A549 (cell line): Measurements from ENCODE around the gene APELA. TPM values are rescaled to one million over a fixed set of nuclear protein-coding genes. Genes with fewer than 3 reads are reported as not detected.

Source experiments
- ATAC-seq, 2 experiments: fragments of 200-7000 bp in 1 of 2; fragments of >200 bp in 1 of 2; cut with Nextera tagmentation in 1 of 2; cut with Tn5 transposase in 1 of 2; 3 replicates each; pipeline versions ENCODE4 v1.8.0 to v1.9.1; 2018 to 2020; ENCODE audit warnings: mild to moderate bottlenecking in 1 of 2, moderate library complexity in 1 of 2
- CTCF ChIA-PET: fragments of 300-600 bp; sonication (Branson Sonifier 250); formaldehyde crosslinking; extraction: SDS; loops from one replicate; lab custom pipeline; 2021; ENCODE audit warnings: antibody characterized with exemption, inconsistent platforms; lab: Yijun Ruan, JAX
- POLR2A ChIA-PET: fragments of 350-600 bp; formaldehyde crosslinking; extraction: SDS; loops from one replicate; lab custom pipeline; 2021; ENCODE audit warnings: antibody characterized with exemption, inconsistent platforms; lab: Yijun Ruan, JAX
- DNase-seq, 2 experiments: peaks; one replicate each; pipeline versions ENCODE4 v3.0.0 to v3.0.0-alpha.2; 2011 to 2016; ENCODE audit warnings: low read depth in 1 of 2, low spot score in 1 of 2
- FAIRE-seq: peaks from 2 replicates; lab custom pipeline; 2011; peaks lifted over from hg19 to GRCh38; lab: Jason Lieb, UNC
- H3K27ac ChIP-seq, 2 experiments: fragments of >200 bp; sonication (Bioruptor Twin); formaldehyde crosslinking; 3 replicates each; pipeline ENCODE4 v1.5.1; 2016 to 2017
- H3K4me1 ChIP-seq: fragments of >200 bp; sonication (Bioruptor Twin); formaldehyde crosslinking; 3 replicates; pipeline ENCODE4 v1.6.1; 2016
- H3K4me2 ChIP-seq: fragments of >200 bp; sonication (Bioruptor Twin); formaldehyde crosslinking; 3 replicates; pipeline ENCODE4 v1.6.1; 2016
- H3K4me3 ChIP-seq: fragments of >200 bp; sonication (Bioruptor Twin); formaldehyde crosslinking; 3 replicates; pipeline ENCODE4 v1.5.1; 2016
- H3K9me3 ChIP-seq: fragments of >200 bp; sonication (Bioruptor Twin); formaldehyde crosslinking; 3 replicates; pipeline ENCODE4 v1.6.1; 2016
- CBX2 ChIP-seq: fragments of 200-600 bp; sonication (generic); IDR thresholded peaks from 2 replicates; pipeline ENCODE4 v1.6.1; 2016; ENCODE audit warnings: low read depth, mild to moderate bottlenecking, borderline replicate concordance
- CBX8 ChIP-seq: fragments of 200-600 bp; sonication (generic); IDR thresholded peaks from 2 replicates; pipeline ENCODE4 v1.6.1; 2016
- CHD4 ChIP-seq: fragments of 200-600 bp; sonication (generic); IDR thresholded peaks from 2 replicates; pipeline ENCODE4 v1.6.1; 2016; ENCODE audit warnings: antibody characterized with exemption, mild to moderate bottlenecking, borderline replicate concordance
- EHF ChIP-seq: fragments of 250-450 bp; sonication (Bioruptor Pico); IDR thresholded peaks from 2 replicates; pipeline ENCODE4 v1.5.0; 2020; ENCODE audit warnings: mild to moderate bottlenecking
- EHMT2 ChIP-seq: fragments of 200-600 bp; sonication (generic); IDR thresholded peaks from 2 replicates; pipeline ENCODE4 v1.6.1; 2016; ENCODE audit warnings: antibody characterized with exemption, low read depth, mild to moderate bottlenecking, moderate library complexity
- EP300 ChIP-seq, 2 experiments: fragments of >200 bp; sonication (Bioruptor Twin); formaldehyde crosslinking; IDR thresholded peaks; 2 replicates in 1 of 2; 3 replicates in 1 of 2; pipeline ENCODE4 v1.6.1; 2016 to 2017
- HDAC2 ChIP-seq: fragments of 200-600 bp; sonication (generic); IDR thresholded peaks from 2 replicates; pipeline ENCODE4 v1.6.1; 2016
- HOXB13 ChIP-seq: fragments of 250-450 bp; sonication (Bioruptor Pico); IDR thresholded peaks from 2 replicates; pipeline ENCODE4 v1.5.0; 2020; ENCODE audit warnings: low read depth, mild to moderate bottlenecking, moderate library complexity
- HOXB5 ChIP-seq: fragments of 250-450 bp; sonication (Bioruptor Pico); IDR thresholded peaks from 2 replicates; pipeline ENCODE4 v1.5.0; 2020; ENCODE audit warnings: mild to moderate bottlenecking, moderate library complexity
- JUNB ChIP-seq: fragments of >200 bp; sonication (Bioruptor Twin); formaldehyde crosslinking; IDR thresholded peaks from 2 replicates; pipeline ENCODE4 v1.6.1; 2016
- KDM5A ChIP-seq: fragments of 200-600 bp; sonication (generic); IDR thresholded peaks from 2 replicates; pipeline ENCODE4 v1.6.1; 2016; ENCODE audit warnings: antibody characterized with exemption, mild to moderate bottlenecking
- MAFK ChIP-seq: fragments of 450-650 bp; IDR thresholded peaks from 2 replicates; pipeline ENCODE4 v1.6.1; 2014; ENCODE audit not compliant: partially characterized antibody
- MAZ ChIP-seq: fragments of 150-350 bp; IDR thresholded peaks from 2 replicates; pipeline ENCODE4 v1.6.1; 2014; ENCODE audit warnings: antibody characterized with exemption, low read depth, low read length, borderline replicate concordance
- NPAS2 ChIP-seq: fragments of 250-450 bp; sonication (Bioruptor Pico); IDR thresholded peaks from 2 replicates; pipeline ENCODE4 v1.8.0; 2022; ENCODE audit warnings: mild to moderate bottlenecking, moderate library complexity, borderline replicate concordance
- POLR2A ChIP-seq: IDR thresholded peaks from 2 replicates; pipeline ENCODE4 v1.6.1; 2012; ENCODE audit warnings: mild to moderate bottlenecking, low read length
- RAD21 ChIP-seq, 2 experiments: fragments of >200 bp in 1 of 2; sonication (Bioruptor Twin) in 1 of 2; formaldehyde crosslinking in 1 of 2; IDR thresholded peaks in 1 of 2; conservative IDR thresholded peaks in 1 of 2; 2 replicates in 1 of 2; 3 replicates in 1 of 2; pipeline ENCODE4 v1.6.1; 2012 to 2018; ENCODE audit warnings: inconsistent platforms in 1 of 2
- RNF2 ChIP-seq: fragments of 200-600 bp; sonication (generic); IDR thresholded peaks from 2 replicates; pipeline ENCODE4 v1.6.1; 2016; ENCODE audit warnings: low read depth, mild to moderate bottlenecking, antibody characterized with exemption, moderate library complexity, borderline replicate concordance
- ZC3H11A ChIP-seq: fragments of 450-650 bp; IDR thresholded peaks from 2 replicates; pipeline ENCODE4 v1.6.1; 2014; ENCODE audit warnings: antibody characterized with exemption, mild to moderate bottlenecking
- ZNF302 ChIP-seq: fragments of 250-450 bp; sonication (Bioruptor Pico); IDR thresholded peaks from 2 replicates; pipeline ENCODE4 v1.9.0; 2021; ENCODE audit warnings: inconsistent platforms, mild to moderate bottlenecking, moderate library complexity
- WGBS: methylation state at CpG from one replicate; pipeline ENCODE4 v1.1.6; 2017; ENCODE audit errors: missing lambda C conversion rate; 5-methylcytosine and 5-hydroxymethylcytosine counted together
- polyA plus RNA-seq, 4 experiments: library from polyadenylated mRNA; depleted of rRNA in 3 of 4; stranded (reverse); fragments of >200 nt; fragmentation: RNase III in 1 of 4; extraction: RNeasy Plus Mini Kit Qiagen cat#74134 plus additional on column Dnase treatment in 1 of 4; gene quantifications; 2 replicates in 3 of 4; 3 replicates in 1 of 4; pipeline ENCODE4 v1.2.3, GENCODE V29; 2011 to 2017
- TF ChIP-seq, protein P1 (sequence below): fragments of 250-450 bp; sonication (Bioruptor Pico); IDR thresholded peaks from 2 replicates; pipeline ENCODE4 v1.5.0; 2020; ENCODE audit warnings: low read depth, mild to moderate bottlenecking, moderate library complexity
- TF ChIP-seq, protein P2 (sequence below): fragments of >200 bp; sonication (Bioruptor Twin); formaldehyde crosslinking; IDR thresholded peaks from 2 replicates; pipeline ENCODE4 v1.6.1; 2016
- TF ChIP-seq, protein P3 (sequence below): IDR thresholded peaks from 2 replicates; pipeline ENCODE4 v1.6.1; 2012; ENCODE audit warnings: low read depth, borderline replicate concordance
- TF ChIP-seq, protein P4 (sequence below): IDR thresholded peaks from 2 replicates; pipeline ENCODE4 v1.6.1; 2012
- TF ChIP-seq, protein P5 (sequence below): IDR thresholded peaks from 2 replicates; pipeline ENCODE4 v1.6.1; 2012
- TF ChIP-seq, protein P6 (sequence below): fragments of 150-350 bp; IDR thresholded peaks from 2 replicates; pipeline ENCODE4 v1.6.1; 2014; ENCODE audit warnings: low read depth, mild to moderate bottlenecking, low read length
- TF ChIP-seq, protein P7 (sequence below): fragments of 250-450 bp; sonication (Bioruptor Pico); IDR thresholded peaks from 2 replicates; pipeline ENCODE4 v1.5.0; 2021; ENCODE audit warnings: mild to moderate bottlenecking, moderate library complexity, borderline replicate concordance

APELA gene
- polyA plus RNA-seq, 2 of the 4 experiments (the other 2 are of a cell fraction): not detected

DNA sequence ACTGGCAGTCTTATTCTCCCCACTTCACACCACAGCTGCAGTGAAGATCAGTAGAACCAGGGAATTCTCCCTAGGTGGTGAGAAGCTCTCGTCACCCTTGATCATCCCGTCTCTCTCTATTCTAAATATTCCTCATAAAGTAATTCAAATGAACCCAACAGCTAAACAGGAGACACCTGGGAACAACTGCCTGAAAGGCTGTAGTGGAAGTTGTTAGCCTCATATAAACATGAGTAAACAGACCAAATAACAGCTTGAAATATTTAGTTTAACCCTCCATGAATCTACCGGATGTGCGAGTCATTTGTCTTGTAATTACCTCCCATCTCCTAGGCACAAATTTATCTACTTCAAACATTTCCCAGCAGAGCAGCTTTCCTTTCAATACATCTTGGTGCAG, 30.4 kb upstream of the APELA start:
- ChIA-PET CTCF (no interaction called here), POLR2A (no interaction called here)
- WGBS: 90% methylated on average over 4 of the region's 4 CpGs
- ATAC-seq: no peak
- Histone ChIP-seq H3K9me3 (no peaks in the 10 kb centered on the region), H3K4me3 (no peak overlapping the region), H3K4me1 (no peaks in the 10 kb centered on the region), H3K4me2 (no peak overlapping the region), H3K27ac (no peak overlapping the region)
- no peak for FAIRE-seq
- TF ChIP-seq, protein P1, sequence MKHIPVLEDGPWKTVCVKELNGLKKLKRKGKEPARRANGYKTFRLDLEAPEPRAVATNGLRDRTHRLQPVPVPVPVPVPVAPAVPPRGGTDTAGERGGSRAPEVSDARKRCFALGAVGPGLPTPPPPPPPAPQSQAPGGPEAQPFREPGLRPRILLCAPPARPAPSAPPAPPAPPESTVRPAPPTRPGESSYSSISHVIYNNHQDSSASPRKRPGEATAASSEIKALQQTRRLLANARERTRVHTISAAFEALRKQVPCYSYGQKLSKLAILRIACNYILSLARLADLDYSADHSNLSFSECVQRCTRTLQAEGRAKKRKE (CRISPR knock-in tag): no peak
- TF ChIP-seq CBX2: no peak
- no peak for TF ChIP-seq HOXB5 (CRISPR knock-in tag)
- TF ChIP-seq RNF2: no peak
- no peak for TF ChIP-seq POLR2A
- TF ChIP-seq, protein P2, sequence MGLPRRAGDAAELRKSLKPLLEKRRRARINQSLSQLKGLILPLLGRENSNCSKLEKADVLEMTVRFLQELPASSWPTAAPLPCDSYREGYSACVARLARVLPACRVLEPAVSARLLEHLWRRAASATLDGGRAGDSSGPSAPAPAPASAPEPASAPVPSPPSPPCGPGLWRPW: no peak
- TF ChIP-seq HOXB13 (CRISPR knock-in tag): no peak
- no peak for TF ChIP-seq JUNB
- no peak for TF ChIP-seq CBX8
- TF ChIP-seq RAD21 (conservative IDR thresholded peaks at IDR 0.05 in 1 of 2, IDR thresholded peaks at IDR 0.05 in 1 of 2): no peak
- TF ChIP-seq MAZ: no peak
- no peak for TF ChIP-seq MAFK
- DNase-seq: no peak

DNA sequence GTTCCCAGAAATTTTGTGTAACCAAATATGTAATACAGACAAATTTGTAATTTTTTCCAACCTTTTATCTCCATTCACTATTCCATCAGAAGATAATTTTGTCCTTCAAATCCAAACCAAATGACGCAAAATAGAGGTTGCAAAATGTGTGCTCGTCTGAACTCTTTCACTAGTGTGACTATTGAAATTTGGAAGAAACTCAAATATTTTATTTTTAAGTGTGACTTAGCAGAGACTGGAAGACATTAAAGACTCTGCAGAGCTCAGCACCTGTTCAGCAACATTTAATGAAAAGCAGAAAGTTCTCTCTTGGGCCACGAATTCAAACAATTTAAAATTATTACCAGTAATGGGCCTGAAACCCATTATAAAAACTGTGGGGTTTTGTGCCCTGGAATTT, 30.0 kb upstream of the APELA start:
- ATAC-seq (no peak), DNase-seq (no peak), FAIRE-seq (no peak)
- ChIA-PET CTCF (no interaction called here), POLR2A (no interaction called here)
- 23% methylated on average over 3 of the region's 3 CpGs for WGBS
- TF ChIP-seq KDM5A (no peak), ZC3H11A (no peak), CHD4 (no peak), ZNF302 (no peak), NPAS2 (no peak), CBX2 (no peak), EP300 (IDR thresholded peaks at IDR 0.05) (no peak), EHF (CRISPR knock-in tag) (no peak), EHMT2 (no peak), HDAC2 (no peak)
- TF ChIP-seq, protein P3, sequence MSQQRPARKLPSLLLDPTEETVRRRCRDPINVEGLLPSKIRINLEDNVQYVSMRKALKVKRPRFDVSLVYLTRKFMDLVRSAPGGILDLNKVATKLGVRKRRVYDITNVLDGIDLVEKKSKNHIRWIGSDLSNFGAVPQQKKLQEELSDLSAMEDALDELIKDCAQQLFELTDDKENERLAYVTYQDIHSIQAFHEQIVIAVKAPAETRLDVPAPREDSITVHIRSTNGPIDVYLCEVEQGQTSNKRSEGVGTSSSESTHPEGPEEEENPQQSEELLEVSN: no peak
- TF ChIP-seq, protein P4, sequence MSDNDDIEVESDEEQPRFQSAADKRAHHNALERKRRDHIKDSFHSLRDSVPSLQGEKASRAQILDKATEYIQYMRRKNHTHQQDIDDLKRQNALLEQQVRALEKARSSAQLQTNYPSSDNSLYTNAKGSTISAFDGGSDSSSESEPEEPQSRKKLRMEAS: no peak
- TF ChIP-seq, protein P5, sequence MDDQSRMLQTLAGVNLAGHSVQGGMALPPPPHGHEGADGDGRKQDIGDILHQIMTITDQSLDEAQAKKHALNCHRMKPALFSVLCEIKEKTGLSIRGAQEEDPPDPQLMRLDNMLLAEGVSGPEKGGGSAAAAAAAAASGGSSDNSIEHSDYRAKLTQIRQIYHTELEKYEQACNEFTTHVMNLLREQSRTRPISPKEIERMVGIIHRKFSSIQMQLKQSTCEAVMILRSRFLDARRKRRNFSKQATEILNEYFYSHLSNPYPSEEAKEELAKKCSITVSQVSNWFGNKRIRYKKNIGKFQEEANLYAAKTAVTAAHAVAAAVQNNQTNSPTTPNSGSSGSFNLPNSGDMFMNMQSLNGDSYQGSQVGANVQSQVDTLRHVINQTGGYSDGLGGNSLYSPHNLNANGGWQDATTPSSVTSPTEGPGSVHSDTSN: no peak
- TF ChIP-seq, protein P6, sequence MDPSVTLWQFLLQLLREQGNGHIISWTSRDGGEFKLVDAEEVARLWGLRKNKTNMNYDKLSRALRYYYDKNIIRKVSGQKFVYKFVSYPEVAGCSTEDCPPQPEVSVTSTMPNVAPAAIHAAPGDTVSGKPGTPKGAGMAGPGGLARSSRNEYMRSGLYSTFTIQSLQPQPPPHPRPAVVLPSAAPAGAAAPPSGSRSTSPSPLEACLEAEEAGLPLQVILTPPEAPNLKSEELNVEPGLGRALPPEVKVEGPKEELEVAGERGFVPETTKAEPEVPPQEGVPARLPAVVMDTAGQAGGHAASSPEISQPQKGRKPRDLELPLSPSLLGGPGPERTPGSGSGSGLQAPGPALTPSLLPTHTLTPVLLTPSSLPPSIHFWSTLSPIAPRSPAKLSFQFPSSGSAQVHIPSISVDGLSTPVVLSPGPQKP: no peak
- TF ChIP-seq, protein P7, sequence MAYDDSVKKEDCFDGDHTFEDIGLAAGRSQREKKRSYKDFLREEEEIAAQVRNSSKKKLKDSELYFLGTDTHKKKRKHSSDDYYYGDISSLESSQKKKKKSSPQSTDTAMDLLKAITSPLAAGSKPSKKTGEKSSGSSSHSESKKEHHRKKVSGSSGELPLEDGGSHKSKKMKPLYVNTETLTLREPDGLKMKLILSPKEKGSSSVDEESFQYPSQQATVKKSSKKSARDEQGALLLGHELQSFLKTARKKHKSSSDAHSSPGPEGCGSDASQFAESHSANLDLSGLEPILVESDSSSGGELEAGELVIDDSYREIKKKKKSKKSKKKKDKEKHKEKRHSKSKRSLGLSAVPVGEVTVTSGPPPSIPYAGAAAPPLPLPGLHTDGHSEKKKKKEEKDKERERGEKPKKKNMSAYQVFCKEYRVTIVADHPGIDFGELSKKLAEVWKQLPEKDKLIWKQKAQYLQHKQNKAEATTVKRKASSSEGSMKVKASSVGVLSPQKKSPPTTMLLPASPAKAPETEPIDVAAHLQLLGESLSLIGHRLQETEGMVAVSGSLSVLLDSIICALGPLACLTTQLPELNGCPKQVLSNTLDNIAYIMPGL (CRISPR knock-in tag): no peak
- no peaks in the 10 kb centered on the region for H3K4me1 ChIP-seq
- H3K4me2 ChIP-seq: no peak overlapping the region
- no peak overlapping the region for H3K27ac ChIP-seq
- no peaks in the 10 kb centered on the region for H3K9me3 ChIP-seq
- no peak overlapping the region for H3K4me3 ChIP-seq
